Nephron (organoid): ENCODE data around the gene PPBP.

Experiments used
- H3K27ac Mint-ChIP-seq, 3 experiments: 2 replicates each; pipeline ENCODE4 v1.8.0; 2020; ENCODE audit warnings: mixed read lengths in 3 of 3, mild to moderate bottlenecking in 2 of 3, moderate library complexity in 1 of 3
- H3K27me3 Mint-ChIP-seq: 2 replicates; pipeline ENCODE4 v1.8.0; 2021; ENCODE audit warnings: low read depth, mild to moderate bottlenecking, moderate library complexity, mixed read lengths
- H3K36me3 Mint-ChIP-seq: 2 replicates; pipeline ENCODE4 v1.8.0; 2020; ENCODE audit warnings: low read depth, mixed read lengths
- H3K4me1 Mint-ChIP-seq: 2 replicates; pipeline ENCODE4 v1.8.0; 2020; ENCODE audit warnings: mixed read lengths
- H3K4me3 Mint-ChIP-seq, 3 experiments: 2 replicates each; pipeline ENCODE4 v1.8.0; 2020; ENCODE audit warnings: mild to moderate bottlenecking in 3 of 3, mixed read lengths in 3 of 3, moderate library complexity in 2 of 3
- H3K9me3 Mint-ChIP-seq: 2 replicates; pipeline ENCODE4 v1.8.0; 2020; ENCODE audit warnings: mixed read lengths
- TF ChIP-seq, protein P1 (sequence below), 3 experiments: fragments of 200-600 bp; sonication (generic); IDR thresholded peaks; one replicate each; pipeline ENCODE4 v1.5.0; 2021; ENCODE audit warnings: antibody characterized with exemption in 3 of 3; ENCODE audit not compliant: unreplicated experiment in 3 of 3

PPBP gene

GRCh38 chr4:74006009-74006476 lies 18.1 kb upstream of the PPBP start:
- H3K27ac Mint-ChIP-seq: no peak overlapping the region
- TF ChIP-seq, protein P1, sequence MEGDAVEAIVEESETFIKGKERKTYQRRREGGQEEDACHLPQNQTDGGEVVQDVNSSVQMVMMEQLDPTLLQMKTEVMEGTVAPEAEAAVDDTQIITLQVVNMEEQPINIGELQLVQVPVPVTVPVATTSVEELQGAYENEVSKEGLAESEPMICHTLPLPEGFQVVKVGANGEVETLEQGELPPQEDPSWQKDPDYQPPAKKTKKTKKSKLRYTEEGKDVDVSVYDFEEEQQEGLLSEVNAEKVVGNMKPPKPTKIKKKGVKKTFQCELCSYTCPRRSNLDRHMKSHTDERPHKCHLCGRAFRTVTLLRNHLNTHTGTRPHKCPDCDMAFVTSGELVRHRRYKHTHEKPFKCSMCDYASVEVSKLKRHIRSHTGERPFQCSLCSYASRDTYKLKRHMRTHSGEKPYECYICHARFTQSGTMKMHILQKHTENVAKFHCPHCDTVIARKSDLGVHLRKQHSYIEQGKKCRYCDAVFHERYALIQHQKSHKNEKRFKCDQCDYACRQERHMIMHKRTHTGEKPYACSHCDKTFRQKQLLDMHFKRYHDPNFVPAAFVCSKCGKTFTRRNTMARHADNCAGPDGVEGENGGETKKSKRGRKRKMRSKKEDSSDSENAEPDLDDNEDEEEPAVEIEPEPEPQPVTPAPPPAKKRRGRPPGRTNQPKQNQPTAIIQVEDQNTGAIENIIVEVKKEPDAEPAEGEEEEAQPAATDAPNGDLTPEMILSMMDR (IDR thresholded peaks at IDR 0.05; ENCODE audit: unreplicated experiment in 3 of 3): no peak
- no peaks in the 10 kb centered on the region for H3K36me3 Mint-ChIP-seq
- H3K4me3 Mint-ChIP-seq: no peak overlapping the region
- no peaks in the 10 kb centered on the region for H3K27me3 Mint-ChIP-seq
- H3K9me3 Mint-ChIP-seq: peaks cover 4% of the 10 kb centered on the region
- H3K4me1 Mint-ChIP-seq: no peaks in the 10 kb centered on the region

DNA sequence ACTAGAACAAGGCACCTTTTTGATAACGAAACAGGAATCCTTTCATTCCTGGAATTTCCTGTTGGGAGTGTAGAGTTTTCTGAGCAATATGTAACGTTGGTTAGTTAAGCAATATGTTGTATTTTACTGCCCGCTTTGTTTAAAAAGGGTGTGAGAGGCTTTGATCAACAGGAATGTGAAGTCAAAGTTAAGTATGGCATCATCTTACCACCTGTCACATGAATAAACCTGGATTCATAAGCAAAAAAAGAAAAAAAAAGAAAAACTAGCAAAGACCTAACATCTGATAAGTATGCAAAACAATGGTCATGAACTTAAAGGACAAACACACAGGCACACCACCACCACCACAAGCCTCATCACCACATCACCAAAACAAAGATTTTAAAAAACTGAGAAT lies 17.5 kb upstream of the PPBP start:
- peaks cover 3% of the 10 kb centered on the region for H3K27me3 Mint-ChIP-seq
- H3K27ac Mint-ChIP-seq: no peak overlapping the region
- H3K36me3 Mint-ChIP-seq: no peaks in the 10 kb centered on the region
- no peak overlapping the region for H3K4me3 Mint-ChIP-seq
- TF ChIP-seq, protein P1 (IDR thresholded peaks at IDR 0.05; ENCODE audit: unreplicated experiment in 3 of 3): no peak
- H3K9me3 Mint-ChIP-seq: peaks cover 4% of the 10 kb centered on the region
- no peaks in the 10 kb centered on the region for H3K4me1 Mint-ChIP-seq

GRCh38 chr4:74004668-74005067 lies 16.7 kb upstream of the PPBP start:
- Mint-ChIP-seq H3K36me3 (no peaks in the 10 kb centered on the region), H3K27me3 (peaks cover 12% of the 10 kb centered on the region), H3K9me3 (peaks cover 4% of the 10 kb centered on the region), H3K4me3 (no peak overlapping the region), H3K27ac (no peak overlapping the region), H3K4me1 (no peaks in the 10 kb centered on the region)
- TF ChIP-seq, protein P1 (IDR thresholded peaks at IDR 0.05; ENCODE audit: unreplicated experiment in 3 of 3): no peak

DNA sequence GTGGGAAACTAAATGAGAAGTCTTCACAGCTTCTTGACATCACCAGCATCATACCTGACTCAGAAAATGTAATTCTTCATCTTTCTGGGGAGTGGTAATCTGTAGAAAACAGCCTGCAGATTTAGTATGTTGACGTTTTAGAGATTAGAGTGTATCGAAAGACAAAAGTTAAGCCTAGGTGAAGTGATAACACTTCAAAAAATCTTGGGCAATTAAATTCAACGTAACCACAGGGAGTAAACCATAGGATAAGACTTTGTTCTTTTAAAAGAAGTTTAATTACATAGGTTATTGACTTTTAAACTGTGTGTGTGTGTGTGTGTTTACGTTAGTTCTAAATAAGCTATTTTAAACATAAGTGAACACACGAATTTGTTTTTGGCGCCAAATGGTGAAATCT lies 12.3 kb upstream of the PPBP start:
- TF ChIP-seq, protein P1 (IDR thresholded peaks at IDR 0.05; ENCODE audit: unreplicated experiment in 3 of 3): no peak
- no peak overlapping the region for H3K4me3 Mint-ChIP-seq
- peaks cover 4% of the 10 kb centered on the region for H3K9me3 Mint-ChIP-seq
- H3K36me3 Mint-ChIP-seq: no peaks in the 10 kb centered on the region
- H3K27ac Mint-ChIP-seq: no peak overlapping the region
- no peaks in the 10 kb centered on the region for H3K4me1 Mint-ChIP-seq
- peaks cover 49% of the 10 kb centered on the region for H3K27me3 Mint-ChIP-seq

- H3K36me3 Mint-ChIP-seq: no peaks in the 10 kb centered on the region
- H3K4me1 Mint-ChIP-seq: no peaks in the 10 kb centered on the region
- peaks cover 1% of the 10 kb centered on the region for H3K9me3 Mint-ChIP-seq
- TF ChIP-seq, protein P1 (IDR thresholded peaks at IDR 0.05; ENCODE audit: unreplicated experiment in 3 of 3): no peak
- H3K4me3 Mint-ChIP-seq: peak within 1 kb of the TSS; percentile 66 to 75 (median 75)
- H3K27ac Mint-ChIP-seq: no peak within 1 kb of the TSS
- H3K27me3 Mint-ChIP-seq: peaks cover 64% of the 10 kb centered on the region
Observed at GRCh38 chr4:73998040-73999011, 10.3 kb upstream of the PPBP start, which contains the start of gene CXCL5. TSS of gene CXCL5 (minus strand) at chr4:73998677. CDS start at chr4:73998581, 96 bp downstream.
